Transverse colon (tissue), 4 donors: ENCODE results near the gene RPS6KA2. TPM values are rescaled to one million over a fixed set of nuclear protein-coding genes. Genes with fewer than 3 reads are reported as not detected.

Source experiments
- DNase-seq: peaks from one replicate; pipeline ENCODE4 v3.0.0-alpha.2; 2019
- H3K27ac ChIP-seq, 4 donors: fragments of 200-600 bp; sonication (generic); 2 replicates each; pipeline ENCODE4 v1.5.1; 2016 to 2018; ENCODE audit warnings: inconsistent platforms in 4 of 4
- H3K27me3 ChIP-seq: fragments of 200-600 bp; sonication (generic); 2 replicates; pipeline ENCODE4 v1.5.1; 2017; ENCODE audit warnings: inconsistent platforms
- H3K36me3 ChIP-seq, 4 donors: fragments of 200-600 bp; sonication (generic); 2 replicates each; pipeline ENCODE4 v1.5.1; 2017 to 2019; ENCODE audit warnings: inconsistent platforms in 4 of 4
- H3K4me1 ChIP-seq, 4 donors: fragments of 200-600 bp; sonication (generic); 2 replicates each; pipeline ENCODE4 v1.5.1; 2017 to 2020; ENCODE audit warnings: inconsistent platforms in 4 of 4
- H3K4me3 ChIP-seq, 4 donors: fragments of 200-600 bp; sonication (generic); 1 replicate in 1 of 4; 2 replicates in 3 of 4; pipeline versions ENCODE4 v1.5.1 to v1.6.1; 2017 to 2019; ENCODE audit warnings: inconsistent platforms in 4 of 4
- H3K9me3 ChIP-seq, 2 donors: fragments of 200-600 bp; sonication (generic); 2 replicates each; pipeline ENCODE4 v1.5.1; 2017 to 2019; ENCODE audit warnings: inconsistent platforms in 2 of 2
- CTCF ChIP-seq, 5 experiments: fragments of 200-600 bp in 3 of 5; fragments of 450-650 bp in 2 of 5; sonication (generic) in 3 of 5; IDR thresholded peaks; 1 replicate in 2 of 5; 2 replicates in 3 of 5; pipeline ENCODE4 v1.5.1; 2016 to 2017; ENCODE audit warnings: antibody characterized with exemption in 5 of 5, inconsistent platforms in 3 of 5, mild to moderate bottlenecking in 2 of 5, moderate library complexity in 1 of 5
- EP300 ChIP-seq: sonication (generic); formaldehyde crosslinking; IDR thresholded peaks from one replicate; pipeline ENCODE4 v1.6.1; 2017; ENCODE audit warnings: antibody characterized with exemption, low read depth
- POLR2A ChIP-seq: fragments of 450-650 bp; IDR thresholded peaks from one replicate; pipeline ENCODE4 v1.6.1; 2016; ENCODE audit warnings: antibody characterized with exemption, mild to moderate bottlenecking, moderate library complexity
- POLR2AphosphoS5 ChIP-seq, 3 donors: sonication (generic); formaldehyde crosslinking; IDR thresholded peaks; one replicate each; pipeline ENCODE4 v1.6.1; 2016; ENCODE audit warnings: antibody characterized with exemption in 3 of 3
- WGBS, 2 donors: methylation state at CpG; one replicate each; pipeline ENCODE4 v1.1.5; 2018; ENCODE audit warnings: low coverage in 1 of 2; 5-methylcytosine and 5-hydroxymethylcytosine counted together
- in situ Hi-C, 4 donors: fragments of 200-750 bp; cut with MboI; loops; one replicate each; pipeline versions ENCODE4 v1.15.0 to v1.15.1; 2017; ENCODE audit warnings: low sequenced_read_pairs in 3 of 4, low pct_ligation_motif_present in 1 of 4, low pct_unique_long_range_greater_than_20kb in 1 of 4
- intact Hi-C: fragments of 100-400 bp; cut with DNase I; formaldehyde crosslinking; loops from one replicate; pipeline ENCODE4 v1.15.1; 2023; ENCODE audit warnings: low total_unique reads
- total RNA-seq, 4 donors: library from RNA; depleted of rRNA; stranded (reverse); fragments of >200 nt; gene quantifications; one replicate each; pipeline ENCODE4 v1.1.0, GENCODE V29; 2016

The RPS6KA2 gene
- total RNA-seq, 4 donors from 2014 or later: 9.6 to 41.1 (median 15.4) TPM

- Histone ChIP-seq H3K27me3 (no peaks in the 10 kb centered on the region), H3K9me3 (no peaks in the 10 kb centered on the region), H3K4me3 (no peak overlapping the region), H3K36me3 (no peaks in the 10 kb centered on the region), H3K27ac (no peak overlapping the region), H3K4me1 (no peaks in the 10 kb centered on the region)
- DNase-seq: no peak
- no peak for TF ChIP-seq CTCF (IDR thresholded peaks at IDR 0.05)
- TF ChIP-seq POLR2A: no peak
- no peak for TF ChIP-seq EP300
- no peak for TF ChIP-seq POLR2AphosphoS5 (IDR thresholded peaks at IDR 0.05)
- in situ Hi-C loops (no loop called here), intact Hi-C loops (no loop called here)
- WGBS, 2 donors: 67 to 91% methylated on average over 3 to 22 of the region's 22 CpGs
Measured at GRCh38 chr6:166423051-166423745, 203.9 kb downstream of the RPS6KA2 start.

DNA sequence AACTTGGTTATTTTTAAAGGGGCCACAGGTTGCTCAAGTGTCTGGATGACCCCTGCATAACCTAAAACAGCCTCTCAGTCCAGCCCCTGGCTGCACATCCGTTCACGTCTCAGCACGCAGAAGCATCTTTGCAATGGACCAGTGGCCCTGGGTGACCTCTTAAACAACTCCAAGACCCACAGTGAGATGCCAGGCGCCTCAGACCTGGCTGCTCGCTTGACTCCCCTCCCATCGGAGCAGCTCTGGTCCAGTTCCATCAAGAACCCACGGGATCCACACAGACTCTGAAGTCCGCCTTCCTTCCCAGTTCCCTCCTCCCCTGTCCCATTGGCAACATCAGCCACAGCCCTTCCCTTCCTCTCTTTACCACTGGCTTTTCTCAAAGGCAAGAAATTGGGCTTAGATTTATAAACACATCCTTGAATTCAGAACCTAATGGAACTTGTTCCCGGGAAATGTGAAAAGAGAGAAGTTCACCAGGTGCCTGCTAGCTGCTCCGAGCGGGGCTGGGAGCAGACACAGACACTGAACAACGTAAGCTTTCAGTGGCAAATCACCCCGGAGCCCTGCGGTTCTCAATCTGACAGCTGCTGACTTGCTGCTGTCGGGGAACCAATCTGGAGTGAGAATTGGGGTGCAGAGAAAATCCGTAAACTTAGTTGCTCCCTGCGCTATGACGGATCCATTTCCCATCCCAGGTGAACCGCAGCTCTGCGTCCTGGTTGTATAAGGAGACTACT, 204.7 kb downstream of the RPS6KA2 start:
- H3K36me3 ChIP-seq: no peaks in the 10 kb centered on the region
- H3K4me1 ChIP-seq: no peaks in the 10 kb centered on the region
- intact Hi-C loops (no loop called here), in situ Hi-C loops (no loop called here)
- no peak for DNase-seq
- no peak for TF ChIP-seq EP300
- TF ChIP-seq POLR2AphosphoS5 (IDR thresholded peaks at IDR 0.05): no peak
- TF ChIP-seq CTCF (IDR thresholded peaks at IDR 0.05): no peak
- TF ChIP-seq POLR2A: no peak
- no peak overlapping the region for H3K4me3 ChIP-seq
- 93 to 95% methylated on average over 6 to 20 of the region's 20 CpGs for WGBS, 2 donors
- H3K9me3 ChIP-seq: no peaks in the 10 kb centered on the region
- H3K27ac ChIP-seq: no peak overlapping the region
- H3K27me3 ChIP-seq: no peaks in the 10 kb centered on the region

GRCh38 chr6:166420351-166420750, 206.7 kb downstream of the RPS6KA2 start:
- H3K9me3 ChIP-seq: no peaks in the 10 kb centered on the region
- H3K4me1 ChIP-seq: no peaks in the 10 kb centered on the region
- no peak for DNase-seq
- H3K4me3 ChIP-seq: no peak overlapping the region
- in situ Hi-C loops (no loop called here), intact Hi-C loops (no loop called here)
- WGBS, 2 donors: 75% methylated on average over 6 of the region's 6 CpGs; no CpG with 5 or more reads in 1 of the 2 donors
- H3K27me3 ChIP-seq: no peaks in the 10 kb centered on the region
- H3K36me3 ChIP-seq: no peaks in the 10 kb centered on the region
- peak overlapping the region in 2 of 4 donors; percentile 10 to 37 for H3K27ac ChIP-seq
- TF ChIP-seq CTCF (IDR thresholded peaks at IDR 0.05) (no peak), POLR2AphosphoS5 (IDR thresholded peaks at IDR 0.05) (no peak), POLR2A (no peak), EP300 (no peak)

DNA sequence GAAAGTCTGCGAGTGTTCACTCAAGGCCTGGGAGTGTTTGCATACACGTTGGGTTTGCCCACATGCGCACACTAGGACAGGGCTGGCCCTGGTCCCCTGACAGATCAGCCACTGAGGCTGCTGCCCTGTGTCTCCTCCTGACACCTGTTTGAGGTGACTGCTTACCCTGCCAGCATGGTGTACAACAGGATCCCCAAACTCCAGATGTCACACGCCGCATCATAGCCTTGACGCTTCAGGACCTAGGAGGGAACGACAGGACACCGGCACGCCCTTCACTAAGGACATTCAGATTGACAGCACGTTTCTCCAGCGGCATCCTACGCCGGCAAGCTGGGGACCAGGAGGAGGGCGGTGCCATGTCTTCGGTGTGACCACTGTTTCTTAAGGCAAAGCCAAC, 207.3 kb downstream of the RPS6KA2 start:
- intact Hi-C loops (no loop called here), in situ Hi-C loops (no loop called here)
- Histone ChIP-seq H3K4me1 (no peaks in the 10 kb centered on the region), H3K9me3 (no peaks in the 10 kb centered on the region), H3K27ac (peak overlapping the region in 2 of 4 donors; percentile 10 to 37), H3K27me3 (no peaks in the 10 kb centered on the region), H3K4me3 (no peak overlapping the region), H3K36me3 (no peaks in the 10 kb centered on the region)
- TF ChIP-seq POLR2AphosphoS5 (IDR thresholded peaks at IDR 0.05) (no peak), CTCF (IDR thresholded peaks at IDR 0.05) (no peak), POLR2A (no peak), EP300 (no peak)
- WGBS, 2 donors: 70 to 95% methylated on average over 3 to 15 of the region's 15 CpGs
- peak; percentile 6 for DNase-seq
